ENCODE data around the gene SLC25A47.
A peak's percentile ranks its signal among the peaks of the same experiment; 100 is the strongest.
"Not testable (repeated sequence)": the region's sequence is repeated elsewhere in the genome, so short reads cannot be mapped to it uniquely, and the experiment has no call there.

SLC25A47 gene

GRCh38 chr14:100305324-100306100 lies 17.6 kb upstream of the SLC25A47 start:
- DNase-seq (ENCODE audit: low read depth in 2 of 2) = peak; percentile 12 to 15

- peak; percentile 58 to 71 for DNase-seq (ENCODE audit: low read depth in 2 of 2)
These were observed 16.8 kb upstream of the SLC25A47 start, which contains the start of gene SLC25A29 for GRCh38 chr14:100306101-100306997. Gene SLC25A29, minus strand, starts transcription at chr14:100306444. Its CDS starts 212 bp downstream, at chr14:100306232.

GRCh38 chr14:100306998-100307765 lies 16.0 kb upstream of the SLC25A47 start:
- DNase-seq (ENCODE audit: low read depth in 2 of 2) = no peak

- no peak for DNase-seq (ENCODE audit: low read depth in 2 of 2)
These were observed 15.2 kb upstream of the SLC25A47 start for GRCh38 chr14:100307766-100308426.

- not testable (repeated sequence) for DNase-seq (ENCODE audit: low read depth in 2 of 2)
These were observed 14.7 kb upstream of the SLC25A47 start for GRCh38 chr14:100308427-100308792.

GRCh38 chr14:100309028-100309737 lies 14.0 kb upstream of the SLC25A47 start:
- no peak for DNase-seq (ENCODE audit: low read depth in 2 of 2)

- not testable (repeated sequence) for DNase-seq (ENCODE audit: low read depth in 2 of 2)
These were observed 10.8 kb upstream of the SLC25A47 start for GRCh38 chr14:100312110-100312876.

GRCh38 chr14:100312877-100313400 lies 10.2 kb upstream of the SLC25A47 start:
- no peak for DNase-seq (ENCODE audit: low read depth in 2 of 2)

GRCh38 chr14:100313464-100314230 lies 9.5 kb upstream of the SLC25A47 start:
- no peak for DNase-seq (ENCODE audit: low read depth in 2 of 2)

- DNase-seq (ENCODE audit: low read depth in 2 of 2) = no peak
These were observed 8.4 kb upstream of the SLC25A47 start for GRCh38 chr14:100314724-100315123.

- DNase-seq (ENCODE audit: low read depth in 2 of 2) = no peak
These were observed 5.8 kb upstream of the SLC25A47 start for GRCh38 chr14:100317389-100317788.

GRCh38 chr14:100317912-100318808 lies 5.0 kb upstream of the SLC25A47 start:
- DNase-seq (ENCODE audit: low read depth in 2 of 2) = peak; percentile 46 to 62

- no peak for DNase-seq (ENCODE audit: low read depth in 2 of 2)
These were observed 2.8 kb upstream of the SLC25A47 start for GRCh38 chr14:100320157-100320856.

GRCh38 chr14:100321473-100322137 lies 1.5 kb upstream of the SLC25A47 start:
- DNase-seq (ENCODE audit: low read depth in 2 of 2) = no peak

GRCh38 chr14:100322138-100322957 lies 791 bp upstream of the SLC25A47 start:
- no peak for DNase-seq (ENCODE audit: low read depth in 2 of 2)

GRCh38 chr14:100323942-100324307 lies 786 bp downstream of the SLC25A47 start:
- DNase-seq (ENCODE audit: low read depth in 2 of 2) = no peak

Measured in activated CD4-positive, alpha-beta T cell treated with anti-CD3 and anti-CD28 coated beads for 24 hours (primary cell).